ENCODE results near the gene ARL4A. TPM values are rescaled to one million over a fixed set of nuclear protein-coding genes. Genes with fewer than 3 reads are reported as not detected.
A peak's percentile ranks its signal among the peaks of the same experiment; 100 is the strongest.

The ARL4A gene
- total and polyA plus RNA-seq, 2 of the 13 experiments (the other 11 are each of a cell fraction or from before 2014, with no cell fraction given): 10.8 to 25.6 TPM

- Histone ChIP-seq H3K4me1 (ENCODE audit: insufficient read depth, low read length) (0 out of 2 replicates have a peak, but pooled peaks cover 5% of the 10 kb centered on the region), H3K4me3 (replicated peaks in 1 of 3; ENCODE audit: insufficient read depth in 1 of 3, low read depth in 2 of 3, low read length in 3 of 3) (no peak overlapping the region), H3K79me2 (ENCODE audit: insufficient read depth, low read length) (no peaks in the 10 kb centered on the region), H3K9me3 (ENCODE audit: low read length) (no peaks in the 10 kb centered on the region), H2AFZ (ENCODE audit: low read length) (no peak overlapping the region), H4K20me1 (ENCODE audit: insufficient read depth, low read length) (no peaks in the 10 kb centered on the region), H3K27me3 (ENCODE audit: control insufficient read depth in 1 of 2, insufficient read depth in 2 of 2, low read length in 2 of 2) (no peaks in the 10 kb centered on the region), H3K27ac (ENCODE audit: extremely low read length, insufficient read depth, low read length) (no peak overlapping the region), H3K4me2 (ENCODE audit: low read depth, low read length) (no peak overlapping the region), H3K36me3 (replicated peaks in 1 of 2; ENCODE audit: control insufficient read depth in 1 of 2, insufficient read depth in 2 of 2, low read length in 2 of 2) (no peaks in the 10 kb centered on the region), H3K9ac (ENCODE audit: insufficient read depth, low read depth, low read length) (no peak overlapping the region)
- no peak for TF ChIP-seq SOX13 (IDR thresholded peaks at IDR 0.05)
- TF ChIP-seq SOX13 (CRISPR knock-in tag; conservative IDR thresholded peaks at IDR 0.05 in 1 of 2, IDR thresholded peaks at IDR 0.05 in 1 of 2): peak in 1 of 2 experiments; percentile 56; a peak in 2 of 4 replicates
- no peak for TF ChIP-seq IKZF4 (CRISPR knock-in tag; IDR thresholded peaks at IDR 0.05; ENCODE audit: borderline replicate concordance, low read depth, not compliant biosample characterization)
- TF ChIP-seq TFAP4 (IDR thresholded peaks at IDR 0.05; ENCODE audit: borderline replicate concordance, low read depth): peak; percentile 51; the same call in 1 of the 2 replicates
- TF ChIP-seq EED (CRISPR knock-in tag; IDR thresholded peaks at IDR 0.05): no peak
- TF ChIP-seq SOX5 (CRISPR knock-in tag; IDR thresholded peaks at IDR 0.05; ENCODE audit: borderline replicate concordance): 0 out of 2 replicates have a peak, but pooled peaks have one; percentile 17
- no peak for TF ChIP-seq HDAC6 (IDR thresholded peaks at IDR 0.05; ENCODE audit: low read depth, low read length)
- in situ Hi-C loops (cut with HindIII; ENCODE audit: extremely low pct_ligation_motif_present, low pct_unique_long_range_greater_than_20kb) (no loop called here), intact Hi-C loops (cut with micrococcal nuclease; ENCODE audit: unreplicated experiment) (no loop called here)
- no peak for FAIRE-seq
- CTCF ChIA-PET (ENCODE audit: low intra/inter-chr PET ratio, low total read pairs): no interaction called here
- POLR2A ChIA-PET: no interaction called here
- DNase-seq (ENCODE audit: low spot score): peak; percentile 18
- 21% methylated on average over 7 of the region's 7 CpGs for WGBS (ENCODE audit: low lambda C conversion rate)
- ATAC-seq: peak; percentile 37; the same call in 1 of the 3 replicates
- no TSS peak for BruUV-seq (replicated peaks)
These were observed 41.7 kb downstream of the ARL4A start for GRCh38 chr7:12729112-12729511.

- 1% methylated on average over 2 of the region's 2 CpGs for WGBS (ENCODE audit: low lambda C conversion rate)
- H3K79me2 ChIP-seq (ENCODE audit: insufficient read depth, low read length): no peaks in the 10 kb centered on the region
- intact Hi-C loops (cut with micrococcal nuclease; ENCODE audit: unreplicated experiment) (no loop called here), in situ Hi-C loops (cut with HindIII; ENCODE audit: extremely low pct_ligation_motif_present, low pct_unique_long_range_greater_than_20kb) (no loop called here)
- BruUV-seq (replicated peaks): no TSS peak
- no peak overlapping the region for H3K9ac ChIP-seq (ENCODE audit: insufficient read depth, low read depth, low read length)
- ChIA-PET POLR2A (no interaction called here), CTCF (ENCODE audit: low intra/inter-chr PET ratio, low total read pairs) (no interaction called here)
- DNase-seq (ENCODE audit: low spot score) (no peak), ATAC-seq (no peak), FAIRE-seq (no peak)
- H2AFZ ChIP-seq (ENCODE audit: low read length): no peak overlapping the region
- no peaks in the 10 kb centered on the region for H3K27me3 ChIP-seq (ENCODE audit: control insufficient read depth in 1 of 2, insufficient read depth in 2 of 2, low read length in 2 of 2)
- no peak overlapping the region for H3K27ac ChIP-seq (ENCODE audit: extremely low read length, insufficient read depth, low read length)
- no peaks in the 10 kb centered on the region for H3K9me3 ChIP-seq (ENCODE audit: low read length)
- no peak overlapping the region for H3K4me3 ChIP-seq (replicated peaks in 1 of 3; ENCODE audit: insufficient read depth in 1 of 3, low read depth in 2 of 3, low read length in 3 of 3)
- H3K4me1 ChIP-seq (ENCODE audit: insufficient read depth, low read length): 0 out of 2 replicates have a peak, but pooled peaks cover 5% of the 10 kb centered on the region
- H4K20me1 ChIP-seq (ENCODE audit: insufficient read depth, low read length): no peaks in the 10 kb centered on the region
- no peak overlapping the region for H3K4me2 ChIP-seq (ENCODE audit: low read depth, low read length)
- H3K36me3 ChIP-seq (replicated peaks in 1 of 2; ENCODE audit: control insufficient read depth in 1 of 2, insufficient read depth in 2 of 2, low read length in 2 of 2): no peaks in the 10 kb centered on the region
- TF ChIP-seq ZNF143 (CRISPR knock-in tag; IDR thresholded peaks at IDR 0.05) (no peak), LRRFIP1 (CRISPR knock-in tag; conservative IDR thresholded peaks at IDR 0.05) (no peak), FOXP4 (CRISPR knock-in tag; IDR thresholded peaks at IDR 0.05) (no peak), HNRNPUL1 (IDR thresholded peaks at IDR 0.05; ENCODE audit: low read depth, low read length) (no peak), JUND (CRISPR knock-in tag; IDR thresholded peaks at IDR 0.05) (no peak), BATF2 (CRISPR knock-in tag; IDR thresholded peaks at IDR 0.05) (no peak)
These were observed 43.1 kb downstream of the ARL4A start for GRCh38 chr7:12730523-12730922.

Measured in HepG2 (cell line).